GM10266 (cell line): ENCODE results near the gene ARMC6.
A peak's percentile ranks its signal among the peaks of the same experiment; 100 is the strongest.

ENCODE experiments used
- DNase-seq: peaks from one replicate; pipeline ENCODE4 v3.0.0; 2012; ENCODE audit errors: extremely low spot score
- CTCF ChIP-seq: IDR thresholded peaks from 2 replicates; pipeline ENCODE4 v1.5.1; 2012; ENCODE audit warnings: mild to moderate bottlenecking, low read depth; ENCODE audit not compliant: control insufficient read depth, insufficient read depth; ENCODE audit errors: missing control alignments

The ARMC6 gene

GRCh38 chr19:19033426-19034203 is at the start of gene ARMC6, which contains the start of gene SUGP2:
TSS of gene ARMC6 (plus strand) at chr19:19033603. CDS start at chr19:19034210, 607 bp downstream.
TSS of gene SUGP2 (minus strand) at chr19:19033517. CDS start at chr19:19031071, 2,446 bp downstream.
- DNase-seq = peak; percentile 99
- no peak for TF ChIP-seq CTCF

GRCh38 chr19:18984251-18984650 is 49.2 kb upstream of the ARMC6 start:
- no peak for TF ChIP-seq CTCF
- no peak for DNase-seq

GRCh38 chr19:18985257-18985656 is 48.1 kb upstream of the ARMC6 start:
- no peak for TF ChIP-seq CTCF
- no peak for DNase-seq

GRCh38 chr19:18987456-18987855 is 45.9 kb upstream of the ARMC6 start:
- TF ChIP-seq CTCF = no peak
- no peak for DNase-seq

- TF ChIP-seq CTCF = no peak
- DNase-seq = no peak
These were observed 44.1 kb upstream of the ARMC6 start for GRCh38 chr19:18989316-18989715.

- DNase-seq = no peak
- TF ChIP-seq CTCF = no peak
These were observed 43.2 kb upstream of the ARMC6 start for GRCh38 chr19:18990128-18990708.

- TF ChIP-seq CTCF = no peak
These were observed 42.4 kb upstream of the ARMC6 start for GRCh38 chr19:18991006-18991405.

More at GRCh38 chr19:18991006-18991405, 42.4 kb upstream of the ARMC6 start:
- no peak for DNase-seq
